HG03064 (cell line): Measurements from ENCODE around the gene DOCK10.

Experiments used
- ATAC-seq: cut with Tn5 transposase; IDR thresholded peaks from one replicate; pipeline ENCODE4 v1.9.1; 2021; ENCODE audit warnings: low read depth; ENCODE audit not compliant: unreplicated experiment

Gene DOCK10

DNA sequence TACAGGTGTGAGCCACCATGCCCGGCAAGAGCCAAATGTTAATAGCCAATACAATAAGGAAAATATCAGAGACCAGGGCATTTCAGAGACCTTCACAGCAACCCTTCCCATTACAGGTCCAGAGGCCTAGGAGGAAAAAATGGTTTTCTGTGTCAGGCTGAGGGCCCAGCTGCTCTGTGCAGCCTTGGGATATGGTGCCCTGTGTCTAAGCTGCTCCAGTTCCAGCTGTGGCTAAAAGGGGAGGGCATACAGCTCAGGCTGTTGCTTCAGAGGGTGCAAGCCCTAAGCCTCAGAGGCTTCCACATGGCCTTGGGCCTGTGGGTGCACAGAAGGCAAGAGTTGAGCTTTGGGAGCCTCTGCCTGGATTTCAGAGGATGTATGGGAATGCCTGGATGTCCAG is 306.0 kb downstream of the DOCK10 start:
- ATAC-seq: no peak

DNA sequence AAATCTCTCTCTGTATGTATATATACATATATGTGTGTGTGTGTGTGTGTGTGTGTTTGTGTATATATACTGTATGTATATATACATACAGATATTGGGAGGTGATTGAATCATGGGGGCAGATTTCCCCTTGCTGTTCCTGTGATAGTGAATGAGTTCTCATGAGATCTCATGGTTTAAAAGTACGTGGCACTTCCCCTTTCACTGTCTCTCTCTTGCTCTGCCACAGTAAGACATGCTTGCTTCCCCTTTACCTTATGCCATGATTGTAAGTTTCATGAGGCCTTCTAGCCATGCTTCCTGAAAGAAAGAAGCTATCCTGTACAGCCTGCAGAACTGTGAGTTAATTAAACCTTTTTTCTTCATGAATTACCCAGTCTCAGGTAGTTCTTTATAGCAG is 307.3 kb downstream of the DOCK10 start:
- no peak for ATAC-seq

DNA sequence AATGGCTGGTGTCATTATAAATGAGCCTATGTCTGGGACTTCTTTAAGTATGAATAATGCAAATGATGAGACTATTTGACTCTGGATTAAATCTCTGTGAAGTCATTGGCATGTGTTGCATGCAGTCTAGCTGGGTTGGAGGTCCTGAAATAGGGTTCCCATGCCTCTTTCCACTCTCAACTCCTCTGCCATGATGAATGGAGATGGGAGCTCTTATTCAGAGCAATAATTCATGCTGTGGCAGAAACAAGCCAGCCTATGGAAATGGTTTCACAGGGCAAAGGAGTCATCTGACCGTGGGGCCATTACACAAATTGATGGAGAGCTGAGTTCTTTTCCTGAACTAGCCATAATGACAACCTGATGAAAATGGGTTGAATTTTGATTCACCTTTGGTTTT is 310.6 kb downstream of the DOCK10 start:
- no peak for ATAC-seq

DNA sequence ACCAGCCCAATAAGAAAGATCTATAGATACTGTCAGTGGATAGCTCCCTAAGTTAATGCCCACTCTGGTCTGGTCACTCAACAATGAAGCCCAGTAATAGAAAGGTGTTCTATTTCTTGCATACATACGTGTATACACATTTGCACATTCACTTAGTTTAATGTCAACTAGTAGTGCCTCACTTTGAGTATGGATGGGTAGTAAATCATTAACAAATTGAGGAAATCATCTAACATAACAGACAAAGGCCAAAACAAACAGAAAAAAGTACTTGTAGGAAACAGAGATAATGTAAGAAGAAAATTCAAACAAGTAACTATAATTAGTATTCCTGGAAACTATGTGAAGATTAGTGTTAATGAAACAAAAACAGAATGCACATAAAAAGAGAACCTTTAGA is 312.8 kb downstream of the DOCK10 start:
- ATAC-seq: no peak

DNA sequence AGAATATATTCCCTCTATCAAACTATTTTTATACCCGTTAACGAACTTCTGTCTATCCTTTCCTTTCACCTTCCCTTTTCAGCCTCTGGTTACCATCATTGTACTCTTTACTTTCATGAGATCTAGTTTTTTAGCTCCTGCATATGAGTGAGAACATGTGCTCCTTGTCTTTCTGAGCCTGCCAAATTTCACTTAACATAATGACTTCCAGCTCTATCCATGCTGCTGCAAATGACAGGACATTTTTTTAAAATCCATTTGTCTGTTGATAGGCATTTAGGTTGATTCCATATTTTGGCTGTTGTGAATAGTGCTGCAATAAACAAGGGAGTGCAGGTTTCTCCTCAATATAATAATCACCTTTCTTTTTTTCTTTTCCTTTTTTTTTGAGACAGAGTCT is 317.9 kb downstream of the DOCK10 start:
- no peak for ATAC-seq

DNA sequence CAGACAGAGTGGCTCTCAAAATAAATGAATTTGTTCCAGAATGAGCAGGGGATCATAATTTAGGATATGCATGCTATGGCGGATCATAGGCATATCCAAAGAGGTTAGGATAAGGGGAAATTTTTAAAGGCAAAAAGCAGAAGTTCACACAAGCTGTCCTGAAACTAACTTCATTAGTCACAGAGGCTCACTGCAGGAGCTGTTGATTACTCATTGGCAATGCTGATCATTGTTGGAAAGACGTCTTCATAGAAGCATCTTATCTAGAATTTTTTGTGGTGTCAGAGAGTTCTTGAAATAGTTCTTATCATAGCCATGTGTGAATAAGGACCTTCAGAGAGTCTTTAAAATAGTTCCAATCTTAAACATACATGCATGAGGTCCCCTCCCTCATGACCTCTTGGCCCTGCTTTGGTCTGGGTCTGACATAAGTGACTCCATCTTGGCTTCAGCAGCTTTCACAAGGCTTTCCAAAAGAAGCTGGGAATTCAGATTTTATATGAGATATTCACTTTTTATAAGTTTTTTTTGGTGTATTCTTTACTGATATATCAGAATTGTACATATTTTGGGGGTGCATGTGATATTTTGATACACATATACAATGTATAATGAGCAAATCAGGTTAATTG is 318.6 kb downstream of the DOCK10 start:
- ATAC-seq: no peak

DNA sequence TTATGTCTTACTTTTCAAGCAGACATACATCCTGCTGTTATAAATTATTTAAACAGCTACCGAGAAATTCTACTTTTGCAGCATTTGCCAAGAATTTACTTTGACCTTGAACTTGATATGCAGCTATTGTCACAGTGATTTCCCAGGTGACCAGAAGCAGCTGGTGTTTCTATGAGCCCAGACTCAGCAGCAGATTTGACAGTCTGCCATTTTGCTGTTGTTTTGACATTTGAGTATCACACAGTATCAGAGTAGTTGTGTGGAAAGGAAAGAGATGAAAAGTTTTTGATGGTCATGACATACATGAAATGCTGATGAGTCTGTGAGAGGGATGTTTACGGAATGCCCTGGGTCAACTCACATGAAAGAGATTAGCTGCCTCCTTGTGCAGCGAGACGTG is 319.5 kb downstream of the DOCK10 start:
- ATAC-seq: no peak

DNA sequence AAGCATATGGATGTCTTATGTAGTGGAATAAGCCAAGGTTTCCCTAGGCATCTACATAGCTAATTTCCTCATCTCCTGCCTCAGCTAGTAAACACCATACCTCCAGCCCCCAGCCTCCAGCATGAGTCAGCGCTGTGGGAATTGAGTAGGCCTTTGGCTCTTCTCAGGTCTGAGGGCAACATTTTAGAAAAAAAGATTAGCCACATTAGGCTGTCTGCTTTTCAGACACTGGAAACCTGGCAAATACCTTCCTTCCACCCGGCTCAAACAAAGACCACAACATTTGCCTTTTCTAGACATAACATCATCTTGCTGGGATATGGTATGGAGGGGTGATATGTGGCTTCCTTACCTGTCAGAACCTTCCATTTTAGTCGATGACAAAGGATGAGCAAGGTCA is 320.0 kb downstream of the DOCK10 start:
- no peak for ATAC-seq

DNA sequence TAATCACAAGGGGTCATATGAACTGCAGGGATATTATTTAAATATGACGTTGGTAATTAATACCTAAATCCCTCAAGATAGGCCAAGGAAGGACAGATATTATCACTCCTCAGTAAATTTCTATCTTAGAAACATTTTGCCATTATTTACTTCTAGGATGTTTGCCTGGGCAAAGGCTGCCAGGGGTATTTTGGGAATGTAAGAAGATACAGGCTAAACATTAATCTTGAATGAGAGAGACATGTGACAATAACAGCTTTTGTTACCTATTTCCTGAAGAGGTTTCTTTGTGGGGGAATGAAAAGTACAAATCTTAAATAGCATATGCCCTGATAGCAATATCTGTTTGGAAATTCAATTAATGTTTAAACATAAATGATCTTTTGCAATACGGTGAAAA is 325.3 kb downstream of the DOCK10 start:
- no peak for ATAC-seq

DNA sequence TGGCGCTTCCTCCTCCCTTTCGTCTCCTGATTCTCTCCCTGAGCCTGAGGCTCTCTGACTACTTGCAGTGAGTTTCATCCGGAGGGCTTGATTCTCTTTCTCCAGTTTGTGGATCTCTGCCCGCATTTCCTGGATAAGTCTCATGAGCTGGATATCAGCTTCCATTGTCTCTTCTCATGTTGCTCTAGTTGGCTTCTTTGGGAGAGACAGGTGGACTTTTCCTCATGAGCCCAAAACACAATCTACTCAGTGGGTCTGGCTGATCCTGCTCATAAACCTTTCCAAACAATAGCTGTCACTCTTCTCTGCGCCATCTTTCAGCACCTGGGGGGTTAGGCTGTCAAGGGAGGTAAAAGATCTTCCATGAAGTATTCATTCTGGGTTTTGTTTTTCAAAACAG is 326.1 kb downstream of the DOCK10 start, which contains the start of gene CCDC195:
Gene CCDC195, minus strand, starts transcription at position 165 of the 400 bp plus-strand sequence. Its CDS starts 0 bp downstream, at position 165.
- ATAC-seq: no peak
